ENCODE data around the gene RGS2.

RGS2 gene

DNA sequence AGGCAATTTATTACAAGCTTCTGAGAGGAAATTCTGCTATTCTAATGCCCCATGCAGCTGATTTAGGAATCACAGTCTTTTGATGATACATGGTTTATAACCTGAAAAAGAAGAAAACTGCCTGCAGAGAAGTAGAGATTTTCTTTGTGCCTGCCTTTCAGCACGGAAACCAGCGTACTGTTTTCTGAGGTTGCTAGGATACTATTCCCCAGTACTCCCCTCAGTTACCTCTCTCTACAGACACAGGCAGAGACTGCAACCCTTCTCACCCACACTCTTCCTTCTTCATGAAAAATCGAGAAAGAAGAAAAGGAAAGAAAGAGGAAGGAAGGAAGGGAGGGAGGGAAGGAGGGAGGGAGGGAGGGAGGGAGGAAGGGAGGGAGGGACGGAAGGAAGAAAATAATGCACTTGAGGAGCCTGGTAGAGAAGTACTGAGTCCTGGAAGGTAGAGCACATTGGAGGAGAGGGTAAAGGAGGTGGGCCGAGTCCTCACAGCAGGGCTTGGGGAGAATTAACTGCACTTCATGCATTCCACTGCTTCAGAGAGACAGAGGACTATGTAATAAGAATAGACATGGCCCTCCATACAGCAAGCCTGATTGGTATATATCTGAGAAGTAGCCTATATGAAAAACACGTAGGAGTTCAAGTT, 21.9 kb downstream of the RGS2 start:
- DNase-seq (ENCODE audit: low spot score) = no peak

DNA sequence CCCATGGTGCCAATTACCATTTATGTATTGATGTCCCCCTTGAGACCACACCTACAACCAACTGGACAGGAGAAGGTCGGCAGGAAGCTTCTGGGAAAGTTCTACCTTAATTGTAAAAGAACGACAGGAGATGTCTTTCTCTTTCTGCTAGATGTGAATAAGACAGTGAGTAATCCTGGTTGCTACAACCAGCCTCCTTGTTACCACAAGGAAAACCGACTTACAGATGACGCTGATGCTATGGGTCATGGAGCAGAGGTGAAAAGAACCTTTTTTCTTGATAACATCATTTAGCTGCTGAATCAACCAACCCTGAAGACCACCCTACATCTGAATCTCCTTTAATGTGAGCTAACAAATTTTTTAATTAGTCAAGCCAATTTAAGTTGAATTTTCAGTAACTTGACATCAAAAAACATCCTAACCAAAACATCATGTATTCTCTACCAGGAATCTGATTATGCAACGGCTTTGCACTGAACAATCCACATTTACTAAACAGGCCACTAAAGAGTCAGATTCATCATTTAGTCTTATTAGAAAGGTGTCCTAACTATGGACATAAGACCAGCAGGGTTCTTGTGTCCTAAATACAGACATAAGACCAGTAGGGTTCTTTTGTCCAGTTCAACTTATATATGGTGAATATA, 23.0 kb downstream of the RGS2 start:
- no peak for DNase-seq (ENCODE audit: low spot score)

GRCh38 chr1:192832492-192832891, 23.7 kb downstream of the RGS2 start:
- DNase-seq (ENCODE audit: low spot score) = no peak

- DNase-seq (ENCODE audit: low spot score) = no peak
Measured at GRCh38 chr1:192835116-192835515, 26.3 kb downstream of the RGS2 start.

GRCh38 chr1:192839162-192840066, 30.6 kb downstream of the RGS2 start:
- DNase-seq (ENCODE audit: low spot score) = no peak

- DNase-seq (ENCODE audit: low spot score) = no peak
Measured at GRCh38 chr1:192844360-192844759, 35.5 kb downstream of the RGS2 start.

DNA sequence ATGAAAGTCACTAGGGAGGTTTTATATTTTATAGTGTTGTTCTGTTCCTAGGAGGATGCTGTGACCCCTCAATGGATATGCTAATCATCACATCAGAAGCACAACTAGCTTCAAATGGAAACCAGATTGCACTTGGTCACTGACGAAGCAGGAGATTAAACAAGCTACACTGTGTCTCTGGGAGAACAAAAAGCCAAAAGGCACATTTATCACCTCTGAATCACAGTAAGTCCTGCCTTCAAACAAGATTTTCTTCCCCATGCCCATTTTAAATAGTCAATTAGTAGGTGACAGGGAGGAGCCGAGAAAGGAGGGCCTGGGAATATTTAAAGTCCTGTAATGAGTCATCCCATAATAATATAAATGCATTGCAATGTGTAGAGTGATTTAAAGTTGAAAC, 38.1 kb downstream of the RGS2 start:
- DNase-seq (ENCODE audit: low spot score) = no peak

DNA sequence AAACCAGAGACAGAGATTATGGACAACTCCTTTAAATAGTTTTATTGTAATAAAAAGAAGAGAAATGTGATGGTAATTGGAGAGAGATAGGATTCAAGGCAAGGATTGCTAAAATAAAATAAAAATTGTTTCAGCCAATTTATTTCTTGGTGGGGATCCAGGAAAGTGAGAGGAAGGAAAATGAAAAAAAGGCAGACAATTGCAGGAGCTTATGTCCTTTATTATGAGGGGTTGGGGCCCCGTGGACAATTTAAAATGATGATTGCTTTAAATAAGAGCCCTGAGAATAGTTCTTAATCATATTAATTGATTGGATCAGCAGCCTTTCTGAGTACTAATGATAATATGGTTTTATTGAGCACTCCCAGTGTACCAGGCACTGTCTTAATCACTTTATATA, 40.2 kb downstream of the RGS2 start:
- no peak for DNase-seq (ENCODE audit: low spot score)

DNA sequence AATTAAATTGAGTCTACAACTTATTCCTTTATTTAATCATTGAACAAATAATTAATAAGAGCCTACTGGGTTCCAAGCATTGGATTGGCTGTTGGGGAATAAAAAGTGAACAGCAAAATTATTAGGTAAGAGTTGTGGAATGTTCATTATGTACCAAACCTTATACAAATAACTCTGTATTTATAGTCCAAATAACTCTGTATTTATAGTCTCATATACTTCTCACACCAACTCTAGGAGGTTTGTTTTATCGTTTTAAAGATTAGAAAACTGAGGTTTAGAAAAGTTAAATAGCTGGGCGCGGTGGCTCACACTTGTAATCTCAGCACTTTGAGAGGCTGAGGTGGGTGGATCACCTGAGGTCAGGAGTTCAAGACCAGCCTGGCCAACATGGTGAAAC, 40.6 kb downstream of the RGS2 start:
- DNase-seq (ENCODE audit: low spot score) = no peak

DNA sequence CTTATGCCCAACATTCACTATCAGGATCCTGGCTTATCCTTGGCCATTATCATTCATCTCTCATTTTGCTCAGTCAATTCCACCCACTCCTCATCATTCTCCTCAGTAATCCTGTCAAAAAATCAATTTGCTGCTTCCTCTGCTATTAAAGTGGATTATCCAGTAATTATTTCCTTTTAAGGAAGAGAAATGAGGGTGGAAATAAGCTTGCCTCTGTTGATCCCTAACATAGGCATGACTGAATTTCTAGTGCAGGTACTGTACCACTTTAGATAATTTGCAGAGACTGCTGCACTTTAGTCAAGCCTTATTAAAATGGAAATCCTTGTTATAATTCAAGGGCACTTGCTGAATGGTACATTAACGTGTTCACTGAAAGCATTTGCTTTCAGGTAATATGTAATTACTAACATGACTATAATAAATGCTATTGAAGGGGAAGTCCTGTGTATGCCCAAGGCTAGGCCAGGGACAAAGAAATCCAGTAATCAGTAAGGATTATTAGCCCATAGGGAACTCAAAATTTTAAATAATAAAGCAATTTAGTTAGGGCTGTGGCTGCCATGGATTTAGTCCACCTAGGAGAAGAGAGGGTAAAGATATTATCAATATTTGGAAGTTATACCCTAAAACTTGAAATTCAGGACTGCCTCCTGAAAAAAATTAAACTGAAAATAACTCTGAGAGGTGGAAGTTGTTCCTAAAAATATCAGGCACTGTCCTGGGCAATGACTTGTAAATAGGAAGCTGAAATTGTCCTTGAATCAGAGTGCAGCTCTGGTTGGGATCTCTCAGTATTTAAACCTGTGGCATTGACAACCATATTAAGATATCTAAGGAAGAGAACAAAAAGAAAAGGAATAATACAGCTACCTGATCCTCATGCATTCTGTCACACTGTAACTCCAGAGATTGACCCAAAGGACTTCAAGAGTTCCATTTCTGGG, 43.4 kb downstream of the RGS2 start:
- DNase-seq (ENCODE audit: low spot score) = no peak

DNA sequence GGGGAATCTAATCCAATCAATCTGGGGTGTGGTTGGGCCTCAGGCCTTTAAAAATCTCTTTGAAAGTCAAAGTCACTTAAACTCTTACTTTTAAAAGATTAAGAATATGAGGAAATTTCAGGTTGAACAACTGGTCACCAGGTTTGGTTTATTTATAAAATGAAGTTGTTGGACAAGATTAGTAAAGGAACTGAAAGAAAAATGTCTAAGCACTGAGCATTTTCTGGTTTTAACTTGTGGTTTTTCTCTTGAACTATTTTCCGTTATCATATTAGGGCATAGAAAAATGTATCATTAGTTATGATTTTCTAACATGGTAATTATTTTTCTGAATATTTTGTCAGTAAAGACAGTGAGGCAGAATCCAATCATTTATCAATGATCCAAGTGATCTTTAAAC, 49.6 kb downstream of the RGS2 start:
- DNase-seq (ENCODE audit: low spot score) = no peak

GRCh38 chr1:192859808-192860207, 51.0 kb downstream of the RGS2 start:
- DNase-seq (ENCODE audit: low spot score) = no peak

DNA sequence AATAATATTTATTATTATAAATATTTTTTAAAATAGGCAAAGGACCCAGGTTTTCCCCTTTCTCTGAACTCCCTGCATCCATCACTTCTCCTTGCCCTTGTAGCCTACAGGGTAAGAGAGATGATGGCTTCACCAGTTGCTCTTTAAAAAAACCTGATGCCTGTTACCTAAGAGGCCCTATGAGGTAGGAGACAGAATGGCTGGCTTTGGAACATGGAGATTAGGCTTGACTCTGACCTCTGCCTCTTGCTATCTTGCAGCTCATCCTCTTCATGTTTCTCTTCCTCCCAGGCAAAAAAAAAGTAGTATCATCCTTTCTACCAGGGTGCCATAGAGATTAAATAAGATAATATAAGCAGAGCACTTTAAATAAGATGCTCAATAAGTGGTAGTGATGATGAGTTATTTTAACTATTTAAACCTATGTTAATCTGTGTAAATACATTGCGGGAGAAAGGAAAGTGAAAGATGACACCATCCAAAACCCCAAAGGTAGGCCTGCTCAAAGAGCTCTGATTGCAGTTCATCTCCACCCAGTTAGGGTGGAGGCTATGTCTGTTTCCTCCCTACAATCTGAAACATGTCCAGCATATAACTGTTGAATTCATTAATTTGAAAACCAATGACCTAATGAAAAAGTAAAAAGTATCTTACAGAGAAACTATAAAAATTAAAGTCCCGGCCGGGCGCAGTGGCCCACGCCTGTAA, 51.8 kb downstream of the RGS2 start:
- DNase-seq (ENCODE audit: low spot score) = no peak

GRCh38 chr1:192861860-192862259, 53.0 kb downstream of the RGS2 start:
- DNase-seq (ENCODE audit: low spot score) = no peak

All from CD4-positive, alpha-beta T cell treated with Interleukin-6 at 100 ng/mL for 8 hours (primary cell).